Endothelial cell of umbilical vein (primary cell): Measurements from ENCODE around the gene METTL21C. TPM values are rescaled to one million over a fixed set of nuclear protein-coding genes. Genes with fewer than 3 reads are reported as not detected.

Experiments used
- BruUV-seq: library from RNA; stranded (reverse); fragments of 400-500 nt; replicated peaks from 2 replicates; lab custom pipeline; 2021; lab: Mats Ljungman, UMichigan
- CTCF ChIA-PET: fragments of 300-600, 350-600 bp; sonication (Branson Sonifier 250); formaldehyde crosslinking; loops from one replicate; lab custom pipeline; 2021; ENCODE audit warnings: antibody characterized with exemption, inconsistent platforms; lab: Charles Lee
- POLR2A ChIA-PET: fragments of 300-600, 350-600 bp; sonication (Branson Sonifier 250); formaldehyde crosslinking; loops from one replicate; lab custom pipeline; 2021; ENCODE audit warnings: antibody characterized with exemption, inconsistent platforms; lab: Charles Lee
- DNase-seq: peaks from one replicate; pipeline ENCODE4 v3.0.0-alpha.2; 2011; ENCODE audit warnings: low read depth, low spot score
- FAIRE-seq: peaks from 2 replicates; lab custom pipeline; 2011; peaks lifted over from hg19 to GRCh38; lab: Jason Lieb, UNC
- H2AFZ ChIP-seq: 2 replicates; pipeline ENCODE4 v1.6.0; 2012; ENCODE audit warnings: low read depth, low read length, control low read depth, inconsistent platforms
- H3K27ac ChIP-seq: 2 replicates; pipeline ENCODE4 v1.5.1; 2011; ENCODE audit warnings: low read depth, mild to moderate bottlenecking, control low read depth, low read length, moderate library complexity; ENCODE audit not compliant: insufficient read depth
- H3K27me3 ChIP-seq, 2 experiments: 2 replicates each; pipeline versions ENCODE4 v1.6.0 to v1.6.1; 2011; ENCODE audit warnings: low read length in 2 of 2, mixed read lengths in 1 of 2; ENCODE audit not compliant: control insufficient read depth in 2 of 2, insufficient read depth in 2 of 2
- H3K36me3 ChIP-seq, 2 experiments: 2 replicates in 1 of 2; 3 replicates in 1 of 2; pipeline ENCODE4 v1.5.1; 2011; ENCODE audit warnings: low read length in 2 of 2, mild to moderate bottlenecking in 1 of 2, moderate library complexity in 1 of 2; ENCODE audit not compliant: control insufficient read depth in 2 of 2, insufficient read depth in 2 of 2; ENCODE audit errors: extremely low read depth in 1 of 2
- H3K4me1 ChIP-seq: 3 replicates; pipeline ENCODE4 v1.5.1; 2011; ENCODE audit warnings: mild to moderate bottlenecking, low read length; ENCODE audit not compliant: control insufficient read depth, insufficient read depth; ENCODE audit errors: extremely low read depth
- H3K4me2 ChIP-seq: 2 replicates; pipeline ENCODE4 v1.6.1; 2011; ENCODE audit warnings: low read length, control low read depth, mixed read lengths; ENCODE audit not compliant: insufficient read depth
- H3K4me3 ChIP-seq, 3 experiments: fragments of 200-600 bp in 1 of 3; sonication (generic), shearing (Covaris generic) in 1 of 3; replicated peaks in 1 of 3; 2 replicates each; pipeline ENCODE4 v1.5.1; 2011 to 2016; ENCODE audit warnings: control low read depth in 3 of 3, low read length in 3 of 3, mild to moderate bottlenecking in 2 of 3, inconsistent platforms in 1 of 3, low read depth in 1 of 3, moderate library complexity in 1 of 3; ENCODE audit not compliant: insufficient read depth in 1 of 3
- H3K79me2 ChIP-seq: 2 replicates; pipeline ENCODE4 v1.6.0; 2012; ENCODE audit warnings: low read length, inconsistent platforms; ENCODE audit not compliant: control insufficient read depth, insufficient read depth
- H3K9ac ChIP-seq: replicated peaks from 2 replicates; pipeline ENCODE3; 2011; ENCODE audit warnings: low read length, control low read depth; ENCODE audit not compliant: insufficient read depth; ENCODE audit errors: extremely low read depth
- H3K9me1 ChIP-seq: replicated peaks from 3 replicates; pipeline ENCODE4 v1.6.0; 2011; ENCODE audit warnings: mild to moderate bottlenecking, low read length; ENCODE audit not compliant: control insufficient read depth, insufficient read depth; ENCODE audit errors: extremely low read depth
- H3K9me3 ChIP-seq: replicated peaks from 2 replicates; pipeline ENCODE4 v1.5.1; 2012; ENCODE audit warnings: low read length, inconsistent platforms; ENCODE audit not compliant: control insufficient read depth, insufficient read depth
- H4K20me1 ChIP-seq: replicated peaks from 2 replicates; pipeline ENCODE3; 2011; ENCODE audit warnings: mild to moderate bottlenecking, low read length; ENCODE audit not compliant: control insufficient read depth, insufficient read depth; ENCODE audit errors: extremely low read depth
- FOS ChIP-seq: IDR thresholded peaks from 2 replicates; pipeline ENCODE4 v1.6.1; 2011; ENCODE audit warnings: mild to moderate bottlenecking, low read length, moderate library complexity, borderline replicate concordance; ENCODE audit not compliant: insufficient read depth
- GATA2 ChIP-seq: IDR thresholded peaks from 2 replicates; pipeline ENCODE4 v1.7.0; 2011; ENCODE audit warnings: low read depth, mild to moderate bottlenecking, moderate library complexity, mixed read lengths, low read length; ENCODE audit not compliant: insufficient read length, insufficient read depth
- JUN ChIP-seq: IDR thresholded peaks from 2 replicates; pipeline ENCODE4 v1.6.1; 2011; ENCODE audit warnings: borderline replicate concordance, low read depth; ENCODE audit not compliant: insufficient read length, insufficient read depth
- MYC ChIP-seq: IDR thresholded peaks from one replicate; pipeline ENCODE4 v1.6.1; 2011; ENCODE audit warnings: mild to moderate bottlenecking, low read depth, low read length
- dilution Hi-C: fragments of 300-500 bp; cut with MboI; formaldehyde crosslinking; loops from one replicate; pipeline ENCODE4 v1.15.0; 2019; ENCODE audit warnings: low sequenced_read_pairs; ENCODE audit not compliant: extremely low pct_ligation_motif_present
- intact Hi-C: fragments of 100-400 bp; cut with micrococcal nuclease; formaldehyde crosslinking; loops from one replicate; pipeline ENCODE4 v1.10.0; 2022
- polyA plus RNA-seq, 4 experiments: library from polyadenylated mRNA; depleted of rRNA in 3 of 4; stranded (reverse) in 3 of 4; unstranded in 1 of 4; fragments of >200 nt; gene quantifications; 2 replicates each; pipeline versions ENCODE4 v1.2.1 to v1.2.3, GENCODE V29; 2011 to 2012; ENCODE audit warnings: missing spikeins in 1 of 4
- total RNA-seq: library from RNA; stranded (reverse); gene quantifications from 2 replicates; pipeline ENCODE4 v1.2.3, GENCODE V29; 2021
- TF ChIP-seq, protein P1 (sequence below): IDR thresholded peaks from 2 replicates; pipeline ENCODE4 v1.6.1; 2011; ENCODE audit not compliant: insufficient read depth, insufficient read length
- TF ChIP-seq, protein P2 (sequence below), 2 donors: IDR thresholded peaks; 1 replicate in 1 of 2; 2 replicates in 1 of 2; pipeline ENCODE4 v1.5.1; 2011; ENCODE audit warnings: low read length in 2 of 2, mild to moderate bottlenecking in 2 of 2, moderate library complexity in 2 of 2, control low read depth in 1 of 2, inconsistent platforms in 1 of 2, low read depth in 1 of 2; ENCODE audit not compliant: insufficient read depth in 1 of 2; ENCODE audit errors: extremely low read depth in 1 of 2

Gene METTL21C
- total and polyA plus RNA-seq, 2 donors (not counting 3 experiments of a cell fraction or from before 2014, with no cell fraction given), result not detected

DNA sequence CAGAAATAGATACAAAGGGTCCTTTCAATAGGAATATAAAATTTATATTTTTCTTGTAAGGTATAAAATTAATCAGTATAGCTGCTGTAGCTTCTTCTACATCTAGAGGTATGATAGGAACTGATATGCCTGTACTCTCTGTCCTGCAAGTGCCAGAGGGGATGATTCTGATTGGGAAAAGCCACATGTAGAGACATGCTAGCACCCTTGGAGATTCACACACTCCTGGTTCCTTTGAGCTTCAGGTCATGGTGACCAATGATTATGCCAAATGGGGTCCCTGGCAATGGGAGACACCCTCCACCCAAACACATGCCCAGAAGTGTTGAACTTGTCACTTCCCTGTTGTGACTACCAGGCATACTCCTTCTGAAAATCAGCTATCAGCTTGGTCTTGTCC lies 14.7 kb upstream of the METTL21C start:
- H4K20me1 ChIP-seq, result no peaks in the 10 kb centered on the region
- TF ChIP-seq, protein P1, sequence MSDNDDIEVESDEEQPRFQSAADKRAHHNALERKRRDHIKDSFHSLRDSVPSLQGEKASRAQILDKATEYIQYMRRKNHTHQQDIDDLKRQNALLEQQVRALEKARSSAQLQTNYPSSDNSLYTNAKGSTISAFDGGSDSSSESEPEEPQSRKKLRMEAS, result no peak
- TF ChIP-seq JUN, result no peak
- TF ChIP-seq, protein P2, sequence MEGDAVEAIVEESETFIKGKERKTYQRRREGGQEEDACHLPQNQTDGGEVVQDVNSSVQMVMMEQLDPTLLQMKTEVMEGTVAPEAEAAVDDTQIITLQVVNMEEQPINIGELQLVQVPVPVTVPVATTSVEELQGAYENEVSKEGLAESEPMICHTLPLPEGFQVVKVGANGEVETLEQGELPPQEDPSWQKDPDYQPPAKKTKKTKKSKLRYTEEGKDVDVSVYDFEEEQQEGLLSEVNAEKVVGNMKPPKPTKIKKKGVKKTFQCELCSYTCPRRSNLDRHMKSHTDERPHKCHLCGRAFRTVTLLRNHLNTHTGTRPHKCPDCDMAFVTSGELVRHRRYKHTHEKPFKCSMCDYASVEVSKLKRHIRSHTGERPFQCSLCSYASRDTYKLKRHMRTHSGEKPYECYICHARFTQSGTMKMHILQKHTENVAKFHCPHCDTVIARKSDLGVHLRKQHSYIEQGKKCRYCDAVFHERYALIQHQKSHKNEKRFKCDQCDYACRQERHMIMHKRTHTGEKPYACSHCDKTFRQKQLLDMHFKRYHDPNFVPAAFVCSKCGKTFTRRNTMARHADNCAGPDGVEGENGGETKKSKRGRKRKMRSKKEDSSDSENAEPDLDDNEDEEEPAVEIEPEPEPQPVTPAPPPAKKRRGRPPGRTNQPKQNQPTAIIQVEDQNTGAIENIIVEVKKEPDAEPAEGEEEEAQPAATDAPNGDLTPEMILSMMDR (IDR thresholded peaks at IDR 0.05; ENCODE audit: extremely low read depth in 1 of 2, insufficient read depth in 1 of 2, low read depth in 1 of 2, low read length in 2 of 2), result no peak
- no peak for TF ChIP-seq GATA2
- no peak for TF ChIP-seq FOS
- TF ChIP-seq MYC, result no peak
- peaks cover 31% of the 10 kb centered on the region for H3K4me1 ChIP-seq
- no TSS peak for BruUV-seq
- DNase-seq, result no peak
- H3K4me3 ChIP-seq, result no peak overlapping the region
- dilution Hi-C loops, result no loop called here
- no peak overlapping the region for H2AFZ ChIP-seq
- H3K27me3 ChIP-seq, result no peaks in the 10 kb centered on the region
- no peak overlapping the region for H3K4me2 ChIP-seq
- intact Hi-C loops, result no loop called here
- H3K27ac ChIP-seq, result no peak overlapping the region
- FAIRE-seq, result no peak
- H3K79me2 ChIP-seq, result no peaks in the 10 kb centered on the region
- ChIA-PET CTCF (interaction anchor here (1.5 kb wide), 1 partner anchor 13 kb away, joined by 4 read pairs; no protein-coding TSS in a partner anchor), POLR2A (no interaction called here)
- no peak overlapping the region for H3K9ac ChIP-seq
- no peaks in the 10 kb centered on the region for H3K36me3 ChIP-seq
- no peaks in the 10 kb centered on the region for H3K9me1 ChIP-seq
- no peaks in the 10 kb centered on the region for H3K9me3 ChIP-seq
